Endothelial cell of umbilical vein (primary cell): ENCODE data around the gene HBE1. TPM values are rescaled to one million over a fixed set of nuclear protein-coding genes. Genes with fewer than 3 reads are reported as not detected.

Experiments used
- BruUV-seq: library from RNA; stranded (reverse); fragments of 400-500 nt; replicated peaks from 2 replicates; lab custom pipeline; 2021; lab: Mats Ljungman, UMichigan
- CTCF ChIA-PET: fragments of 300-600, 350-600 bp; sonication (Branson Sonifier 250); formaldehyde crosslinking; loops from one replicate; lab custom pipeline; 2021; ENCODE audit warnings: antibody characterized with exemption, inconsistent platforms; lab: Charles Lee
- POLR2A ChIA-PET: fragments of 300-600, 350-600 bp; sonication (Branson Sonifier 250); formaldehyde crosslinking; loops from one replicate; lab custom pipeline; 2021; ENCODE audit warnings: antibody characterized with exemption, inconsistent platforms; lab: Charles Lee
- DNase-seq: peaks from one replicate; pipeline ENCODE4 v3.0.0-alpha.2; 2011; ENCODE audit warnings: low read depth, low spot score
- FAIRE-seq: peaks from 2 replicates; lab custom pipeline; 2011; peaks lifted over from hg19 to GRCh38; lab: Jason Lieb, UNC
- H2AFZ ChIP-seq: 2 replicates; pipeline ENCODE4 v1.6.0; 2012; ENCODE audit warnings: low read depth, low read length, control low read depth, inconsistent platforms
- H3K27ac ChIP-seq: 2 replicates; pipeline ENCODE4 v1.5.1; 2011; ENCODE audit warnings: low read depth, mild to moderate bottlenecking, control low read depth, low read length, moderate library complexity; ENCODE audit not compliant: insufficient read depth
- H3K27me3 ChIP-seq, 2 experiments: 2 replicates each; pipeline versions ENCODE4 v1.6.0 to v1.6.1; 2011; ENCODE audit warnings: low read length in 2 of 2, mixed read lengths in 1 of 2; ENCODE audit not compliant: control insufficient read depth in 2 of 2, insufficient read depth in 2 of 2
- H3K36me3 ChIP-seq, 2 experiments: 2 replicates in 1 of 2; 3 replicates in 1 of 2; pipeline ENCODE4 v1.5.1; 2011; ENCODE audit warnings: low read length in 2 of 2, mild to moderate bottlenecking in 1 of 2, moderate library complexity in 1 of 2; ENCODE audit not compliant: control insufficient read depth in 2 of 2, insufficient read depth in 2 of 2; ENCODE audit errors: extremely low read depth in 1 of 2
- H3K4me1 ChIP-seq: 3 replicates; pipeline ENCODE4 v1.5.1; 2011; ENCODE audit warnings: mild to moderate bottlenecking, low read length; ENCODE audit not compliant: control insufficient read depth, insufficient read depth; ENCODE audit errors: extremely low read depth
- H3K4me2 ChIP-seq: 2 replicates; pipeline ENCODE4 v1.6.1; 2011; ENCODE audit warnings: low read length, control low read depth, mixed read lengths; ENCODE audit not compliant: insufficient read depth
- H3K4me3 ChIP-seq, 3 experiments: fragments of 200-600 bp in 1 of 3; sonication (generic), shearing (Covaris generic) in 1 of 3; replicated peaks in 1 of 3; 2 replicates each; pipeline ENCODE4 v1.5.1; 2011 to 2016; ENCODE audit warnings: control low read depth in 3 of 3, low read length in 3 of 3, mild to moderate bottlenecking in 2 of 3, inconsistent platforms in 1 of 3, low read depth in 1 of 3, moderate library complexity in 1 of 3; ENCODE audit not compliant: insufficient read depth in 1 of 3
- H3K79me2 ChIP-seq: 2 replicates; pipeline ENCODE4 v1.6.0; 2012; ENCODE audit warnings: low read length, inconsistent platforms; ENCODE audit not compliant: control insufficient read depth, insufficient read depth
- H3K9ac ChIP-seq: replicated peaks from 2 replicates; pipeline ENCODE3; 2011; ENCODE audit warnings: low read length, control low read depth; ENCODE audit not compliant: insufficient read depth; ENCODE audit errors: extremely low read depth
- H3K9me1 ChIP-seq: replicated peaks from 3 replicates; pipeline ENCODE4 v1.6.0; 2011; ENCODE audit warnings: mild to moderate bottlenecking, low read length; ENCODE audit not compliant: control insufficient read depth, insufficient read depth; ENCODE audit errors: extremely low read depth
- H3K9me3 ChIP-seq: replicated peaks from 2 replicates; pipeline ENCODE4 v1.5.1; 2012; ENCODE audit warnings: low read length, inconsistent platforms; ENCODE audit not compliant: control insufficient read depth, insufficient read depth
- H4K20me1 ChIP-seq: replicated peaks from 2 replicates; pipeline ENCODE3; 2011; ENCODE audit warnings: mild to moderate bottlenecking, low read length; ENCODE audit not compliant: control insufficient read depth, insufficient read depth; ENCODE audit errors: extremely low read depth
- CTCF ChIP-seq, 2 donors: IDR thresholded peaks; 1 replicate in 1 of 2; 2 replicates in 1 of 2; pipeline ENCODE4 v1.5.1; 2011; ENCODE audit warnings: low read length in 2 of 2, mild to moderate bottlenecking in 2 of 2, moderate library complexity in 2 of 2, control low read depth in 1 of 2, inconsistent platforms in 1 of 2, low read depth in 1 of 2; ENCODE audit not compliant: insufficient read depth in 1 of 2; ENCODE audit errors: extremely low read depth in 1 of 2
- EZH2 ChIP-seq: IDR thresholded peaks from 2 replicates; pipeline ENCODE4 v1.6.1; 2012; ENCODE audit warnings: borderline replicate concordance, low read depth, mild to moderate bottlenecking, moderate library complexity, low read length, inconsistent platforms; ENCODE audit not compliant: severe bottlenecking
- FOS ChIP-seq: IDR thresholded peaks from 2 replicates; pipeline ENCODE4 v1.6.1; 2011; ENCODE audit warnings: mild to moderate bottlenecking, low read length, moderate library complexity, borderline replicate concordance; ENCODE audit not compliant: insufficient read depth
- GATA2 ChIP-seq: IDR thresholded peaks from 2 replicates; pipeline ENCODE4 v1.7.0; 2011; ENCODE audit warnings: low read depth, mild to moderate bottlenecking, moderate library complexity, mixed read lengths, low read length; ENCODE audit not compliant: insufficient read length, insufficient read depth
- JUN ChIP-seq: IDR thresholded peaks from 2 replicates; pipeline ENCODE4 v1.6.1; 2011; ENCODE audit warnings: borderline replicate concordance, low read depth; ENCODE audit not compliant: insufficient read length, insufficient read depth
- MAX ChIP-seq: IDR thresholded peaks from 2 replicates; pipeline ENCODE4 v1.6.1; 2011; ENCODE audit not compliant: insufficient read depth, insufficient read length
- MYC ChIP-seq: IDR thresholded peaks from one replicate; pipeline ENCODE4 v1.6.1; 2011; ENCODE audit warnings: mild to moderate bottlenecking, low read depth, low read length
- POLR2A ChIP-seq: IDR thresholded peaks from 2 replicates; pipeline ENCODE4 v1.6.1; 2012; ENCODE audit warnings: low read depth, mild to moderate bottlenecking, control low read depth, low read length
- POLR2AphosphoS5 ChIP-seq: IDR thresholded peaks from 2 replicates; pipeline ENCODE4 v1.6.1; 2012; ENCODE audit warnings: low read depth, mild to moderate bottlenecking, control low read depth, low read length, moderate library complexity; ENCODE audit not compliant: insufficient read depth
- dilution Hi-C: fragments of 300-500 bp; cut with MboI; formaldehyde crosslinking; loops from one replicate; pipeline ENCODE4 v1.15.0; 2019; ENCODE audit warnings: low sequenced_read_pairs; ENCODE audit not compliant: extremely low pct_ligation_motif_present
- intact Hi-C: fragments of 100-400 bp; cut with micrococcal nuclease; formaldehyde crosslinking; loops from one replicate; pipeline ENCODE4 v1.10.0; 2022
- polyA plus RNA-seq, 4 experiments: library from polyadenylated mRNA; depleted of rRNA in 3 of 4; stranded (reverse) in 3 of 4; unstranded in 1 of 4; fragments of >200 nt; gene quantifications; 2 replicates each; pipeline versions ENCODE4 v1.2.1 to v1.2.3, GENCODE V29; 2011 to 2012; ENCODE audit warnings: missing spikeins in 1 of 4
- total RNA-seq: library from RNA; stranded (reverse); gene quantifications from 2 replicates; pipeline ENCODE4 v1.2.3, GENCODE V29; 2021

The HBE1 gene
- total and polyA plus RNA-seq, 2 donors (not counting 3 experiments of a cell fraction or from before 2014, with no cell fraction given) = 0.37 TPM; not detected in 1

GRCh38 chr11:5258543-5259262, 11.0 kb downstream of the HBE1 start:
- intact Hi-C loops = no loop called here
- H3K79me2 ChIP-seq = no peaks in the 10 kb centered on the region
- H3K36me3 ChIP-seq = no peaks in the 10 kb centered on the region
- H3K9me3 ChIP-seq = no peaks in the 10 kb centered on the region
- no peak overlapping the region for H3K9ac ChIP-seq
- FAIRE-seq (no peak), DNase-seq (no peak)
- ChIA-PET POLR2A (no interaction called here), CTCF (no interaction called here)
- H3K27me3 ChIP-seq = no peaks in the 10 kb centered on the region
- H3K4me3 ChIP-seq = no peak overlapping the region
- dilution Hi-C loops = no loop called here
- H2AFZ ChIP-seq = no peak overlapping the region
- no peaks in the 10 kb centered on the region for H3K9me1 ChIP-seq
- no peak overlapping the region for H3K4me2 ChIP-seq
- H4K20me1 ChIP-seq = no peaks in the 10 kb centered on the region
- no peaks in the 10 kb centered on the region for H3K4me1 ChIP-seq
- H3K27ac ChIP-seq = no peak overlapping the region
- BruUV-seq = no TSS peak
- TF ChIP-seq FOS (no peak), GATA2 (no peak), MYC (no peak), CTCF (IDR thresholded peaks at IDR 0.05; ENCODE audit: extremely low read depth in 1 of 2, insufficient read depth in 1 of 2, low read depth in 1 of 2, low read length in 2 of 2) (no peak), MAX (no peak), POLR2AphosphoS5 (no peak), EZH2 (no peak), JUN (no peak), POLR2A (no peak)
